Esophagus muscularis mucosa (tissue), 4 donors: Measurements from ENCODE around the gene DLG1.

Experiments
- CTCF ChIP-seq, 3 experiments: fragments of 200-600 bp in 2 of 3; fragments of 450-650 bp in 1 of 3; sonication (generic) in 2 of 3; IDR thresholded peaks; one replicate each; pipeline ENCODE4 v1.5.1; 2017 to 2019; ENCODE audit warnings: antibody characterized with exemption in 3 of 3, mild to moderate bottlenecking in 2 of 3, moderate library complexity in 1 of 3
- EP300 ChIP-seq: sonication (generic); formaldehyde crosslinking; IDR thresholded peaks from one replicate; pipeline ENCODE4 v1.6.1; 2017; ENCODE audit warnings: antibody characterized with exemption
- POLR2A ChIP-seq: fragments of 450-650 bp; IDR thresholded peaks from one replicate; pipeline ENCODE4 v1.6.1; 2017; ENCODE audit warnings: antibody characterized with exemption, moderate library complexity, mild to moderate bottlenecking, low read depth
- POLR2AphosphoS5 ChIP-seq, 2 donors: sonication (generic); formaldehyde crosslinking; IDR thresholded peaks; one replicate each; pipeline ENCODE4 v1.6.1; 2017; ENCODE audit warnings: antibody characterized with exemption in 2 of 2

GRCh38 chr3:197023241-197023997 is 275.0 kb downstream of the DLG1 start:
- TF ChIP-seq CTCF (IDR thresholded peaks at IDR 0.05) = no peak
- TF ChIP-seq POLR2A = no peak
- TF ChIP-seq POLR2AphosphoS5 (IDR thresholded peaks at IDR 0.05) = no peak
- TF ChIP-seq EP300 = no peak
